ENCODE data around the gene SEPTIN12. TPM values are rescaled to one million over a fixed set of nuclear protein-coding genes. Genes with fewer than 3 reads are reported as not detected.

The SEPTIN12 gene, protein sequence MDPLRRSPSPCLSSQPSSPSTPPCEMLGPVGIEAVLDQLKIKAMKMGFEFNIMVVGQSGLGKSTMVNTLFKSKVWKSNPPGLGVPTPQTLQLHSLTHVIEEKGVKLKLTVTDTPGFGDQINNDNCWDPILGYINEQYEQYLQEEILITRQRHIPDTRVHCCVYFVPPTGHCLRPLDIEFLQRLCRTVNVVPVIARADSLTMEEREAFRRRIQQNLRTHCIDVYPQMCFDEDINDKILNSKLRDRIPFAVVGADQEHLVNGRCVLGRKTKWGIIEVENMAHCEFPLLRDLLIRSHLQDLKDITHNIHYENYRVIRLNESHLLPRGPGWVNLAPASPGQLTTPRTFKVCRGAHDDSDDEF
- total RNA-seq = not detected in 2 replicates

DNA sequence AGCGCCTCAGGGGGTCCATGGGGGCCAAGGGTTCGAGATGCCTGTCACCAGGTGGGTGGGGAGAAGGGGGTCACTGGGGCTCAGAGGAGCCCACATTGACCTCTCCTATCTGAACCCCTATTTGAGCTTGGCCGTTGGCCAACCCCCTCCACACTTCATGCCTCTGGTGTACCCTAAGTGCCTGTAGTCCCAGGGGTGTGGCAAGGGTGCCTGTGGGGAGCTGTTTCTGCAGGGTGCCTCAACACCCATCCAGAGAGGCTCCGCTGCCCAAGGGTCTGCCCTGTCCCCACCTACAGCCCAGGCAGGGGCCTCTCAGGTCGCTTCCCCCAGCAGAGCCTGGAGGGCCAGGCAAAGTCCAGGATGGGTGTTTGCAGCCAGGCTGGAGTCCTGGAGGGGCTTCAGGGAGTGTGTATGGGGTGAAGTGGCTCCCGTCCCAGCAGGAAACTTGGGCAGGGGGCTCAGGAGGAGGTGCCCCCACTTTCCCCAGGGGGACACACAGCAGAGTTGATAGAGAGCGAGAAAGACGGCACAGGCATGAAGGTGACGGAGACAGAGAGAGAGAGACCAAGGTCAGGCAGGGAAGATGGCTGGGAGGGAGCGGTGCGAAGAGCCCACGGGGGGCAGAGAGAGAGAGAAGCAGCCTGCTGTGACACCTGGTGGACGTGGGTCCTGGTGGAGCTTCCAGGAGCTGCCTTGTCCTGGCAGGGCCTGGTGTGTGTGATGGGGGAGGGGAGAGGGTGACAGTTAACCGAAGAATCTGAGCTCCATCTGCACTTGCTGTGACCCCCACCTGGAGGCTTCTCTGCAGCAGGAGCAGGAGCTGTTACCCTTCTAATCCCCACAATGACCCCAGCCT lies at the start of gene SEPTIN12:
Gene SEPTIN12, minus strand, starts transcription at position 719 of the 856 bp plus-strand sequence. Its CDS starts 700 bp downstream, at position 19.

DNA sequence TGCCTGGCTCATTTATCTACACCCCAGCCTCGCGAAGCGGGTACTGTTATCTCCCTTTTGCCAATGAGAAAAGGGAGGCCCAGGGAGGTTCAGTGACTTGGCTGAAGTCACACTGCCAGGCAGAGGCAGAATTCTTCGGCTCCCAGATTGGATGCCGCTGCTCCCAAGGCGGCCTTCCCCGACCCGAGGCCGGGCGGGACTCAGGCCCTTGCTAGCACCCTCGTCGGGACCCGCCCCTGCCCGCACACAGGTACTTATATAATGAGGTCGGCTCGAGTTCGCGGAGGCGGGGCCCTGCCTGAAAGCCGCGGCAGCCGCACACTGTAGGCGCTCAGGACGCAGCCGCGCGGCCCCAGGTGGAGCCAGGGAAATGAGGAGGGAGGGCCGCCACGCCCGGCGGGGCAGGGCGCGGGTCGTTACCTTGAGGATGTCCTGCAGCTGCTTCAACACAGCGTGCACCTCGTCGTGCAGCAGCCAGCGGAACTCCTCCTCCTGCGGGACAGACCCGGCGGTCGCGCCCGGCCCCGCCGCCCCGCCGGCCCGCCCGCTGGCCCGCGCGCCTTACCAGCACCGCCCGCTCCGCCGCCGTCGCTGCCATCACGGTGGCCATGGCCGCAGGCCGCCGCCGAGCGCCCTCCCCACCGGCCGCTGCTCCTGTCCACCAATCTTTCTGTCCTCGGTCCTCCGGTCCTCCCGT lies 14.0 kb upstream of the SEPTIN12 start, which contains the start of gene ROGDI:
Gene ROGDI, minus strand, starts transcription at position 672 of the 697 bp plus-strand sequence. Its CDS starts 62 bp downstream, at position 610.

DNA sequence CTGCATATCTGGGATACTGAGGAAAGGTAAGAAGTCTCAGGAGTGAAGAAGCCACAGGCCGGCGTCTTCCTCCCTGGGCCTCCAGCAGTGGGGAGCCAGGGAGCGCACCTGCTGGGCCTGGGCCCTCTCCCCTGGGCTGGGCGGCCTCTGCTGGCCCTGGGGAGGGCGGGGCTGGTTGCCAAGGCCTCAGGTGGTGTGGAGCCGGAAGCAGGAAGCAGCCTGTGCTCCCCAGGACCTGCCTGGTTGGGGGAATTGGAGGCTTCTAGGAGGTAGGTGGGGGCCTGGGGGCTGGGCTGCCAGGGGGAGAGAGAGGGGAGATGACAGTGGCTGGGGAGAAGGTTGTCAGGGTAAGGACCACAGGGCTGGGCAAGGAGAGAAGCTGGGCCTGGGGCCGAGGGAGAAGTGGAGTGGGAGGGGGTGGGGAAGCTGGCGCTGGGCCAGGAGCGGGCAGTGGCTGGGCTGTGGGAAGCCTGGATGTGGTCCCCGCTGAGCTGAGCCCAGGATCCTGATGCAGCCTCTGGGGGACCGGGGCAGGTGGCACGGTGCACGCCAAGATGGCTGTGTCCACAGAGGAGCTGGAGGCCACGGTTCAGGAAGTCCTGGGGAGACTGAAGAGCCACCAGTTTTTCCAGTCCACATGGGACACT lies 7.2 kb upstream of the SEPTIN12 start, which contains the start of gene SMIM22:
Gene SMIM22, plus strand, starts transcription at position 189 of the 647 bp plus-strand sequence. Its CDS starts 366 bp downstream, at position 555.

DNA sequence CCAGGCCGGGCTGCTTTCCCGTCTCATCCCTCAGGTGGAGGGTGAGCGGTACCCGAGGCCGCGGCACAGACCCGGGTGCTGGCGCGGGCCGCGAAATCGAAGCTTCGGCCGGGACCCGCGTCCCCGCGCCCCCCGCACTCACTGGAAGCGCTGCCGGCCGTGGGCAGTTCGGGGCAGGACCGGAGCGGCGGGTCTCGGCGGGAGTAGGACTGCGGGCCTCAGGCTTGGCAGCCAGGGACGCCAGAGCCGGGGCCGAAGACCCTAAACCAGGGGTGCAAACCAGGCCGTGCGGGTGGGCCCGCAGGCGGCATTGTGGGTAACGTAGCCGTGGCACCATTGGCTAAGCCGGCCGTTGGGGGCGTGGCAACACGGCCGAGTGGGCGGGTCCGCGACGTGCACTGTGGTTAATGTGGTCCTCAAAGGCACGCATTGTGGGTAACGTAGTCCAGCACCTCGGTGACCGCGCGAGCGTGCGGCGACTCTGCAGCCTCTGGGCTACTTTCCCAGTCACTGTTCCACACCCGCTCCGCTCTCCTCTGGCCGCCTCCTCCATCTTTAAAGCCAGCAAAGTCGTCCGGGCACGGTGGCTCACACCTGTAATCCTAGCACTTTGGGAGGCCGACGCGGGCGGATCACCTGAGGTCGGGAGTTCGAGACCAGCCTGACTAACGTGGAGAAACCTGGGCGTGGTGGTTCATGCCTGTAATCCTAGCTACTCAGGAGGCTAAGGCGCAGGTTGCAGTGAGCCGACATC lies 21.1 kb downstream of the SEPTIN12 start, which contains the start of gene ZNF500:
Gene ZNF500, minus strand, starts transcription at position 288 of the 754 bp plus-strand sequence. CDS start 1,184 bp downstream, outside the sequence.

DNA sequence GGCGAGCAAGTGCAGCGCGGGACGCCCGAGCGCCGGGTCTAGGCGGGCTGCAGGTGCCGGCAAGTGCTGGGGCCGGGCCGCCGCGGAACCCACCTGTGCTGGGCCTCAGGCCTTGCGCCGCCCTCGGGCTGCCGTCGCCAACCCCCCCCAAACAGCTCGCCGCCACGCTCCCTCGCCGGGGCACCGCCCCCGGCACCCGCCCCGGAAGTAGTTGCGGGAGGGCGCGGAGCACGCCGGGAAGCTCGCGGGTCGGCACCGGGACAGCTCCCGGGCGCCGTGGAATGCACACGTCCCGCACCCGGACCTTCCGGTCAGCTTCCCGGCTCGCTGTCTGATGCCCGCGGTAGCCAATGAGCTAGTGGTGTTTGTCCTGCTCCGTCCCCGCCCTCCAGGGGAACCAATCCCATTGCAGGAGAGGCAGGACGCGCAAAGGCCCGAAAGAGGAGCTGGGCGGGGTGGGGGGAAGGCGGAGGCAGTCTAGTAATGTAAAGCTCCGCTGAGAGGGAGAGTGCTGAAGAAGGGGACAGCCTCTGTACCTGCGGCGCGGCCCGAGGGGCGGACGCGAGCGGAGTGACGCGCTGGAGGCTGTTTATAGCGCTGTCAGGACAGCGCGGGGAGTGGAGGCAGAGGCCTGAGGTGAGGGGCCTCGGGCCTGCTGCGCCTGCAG lies 53.9 kb downstream of the SEPTIN12 start, which contains the start of the genes ANKS3 and DNAAF8:
Gene ANKS3, minus strand, starts transcription at position 209 of the 667 bp plus-strand sequence. CDS start 4,122 bp downstream, outside the sequence.
Gene DNAAF8, plus strand, starts transcription at position 475 of the 667 bp plus-strand sequence. CDS start 1,978 bp downstream, outside the sequence.

Other genes starting within 250 kb of the SEPTIN12 start
- gene CDIP1, start 249.6 kb downstream of the SEPTIN12 start, total RNA-seq = 6.4 and 9.6 TPM in 2 replicates
- gene C16orf96, start 232.0 kb downstream of the SEPTIN12 start, total RNA-seq = under 0.01 TPM in 2 replicates
- 3.3 and 3.9 TPM in 2 replicates for gene UBALD1, start 173.5 kb downstream of the SEPTIN12 start, total RNA-seq
- 20.3 and 21.6 TPM in 2 replicates for gene MGRN1, start 163.5 kb downstream of the SEPTIN12 start, total RNA-seq
- 22.7 and 23.6 TPM in 2 replicates for gene NUDT16L1, start 94.8 kb downstream of the SEPTIN12 start, total RNA-seq
- gene ANKS3, start 54.1 kb downstream of the SEPTIN12 start, total RNA-seq = 19.4 and 29.6 TPM in 2 replicates
- 0.63 and 0.94 TPM in 2 replicates for gene DNAAF8, start 53.8 kb downstream of the SEPTIN12 start, total RNA-seq
- 4.7 and 5.2 TPM in 2 replicates for gene ZNF500, start 21.2 kb downstream of the SEPTIN12 start, total RNA-seq
- gene SMIM22, start 7.0 kb upstream of the SEPTIN12 start, total RNA-seq = not detected in 2 replicates
- 14.9 and 18.3 TPM in 2 replicates for gene ROGDI, start 14.3 kb upstream of the SEPTIN12 start, total RNA-seq
- gene GLYR1, start 58.9 kb upstream of the SEPTIN12 start, total RNA-seq = 31.2 and 33.7 TPM in 2 replicates
- 12.8 and 15.2 TPM in 2 replicates for gene UBN1, start 59.1 kb upstream of the SEPTIN12 start, total RNA-seq
- gene PPL, start 148.8 kb upstream of the SEPTIN12 start, total RNA-seq = 33.4 and 46.3 TPM in 2 replicates
- gene SEC14L5, start 170.0 kb upstream of the SEPTIN12 start, total RNA-seq = 0.32 and 0.94 TPM in 2 replicates
- 13.2 and 21.5 TPM in 2 replicates for gene NAGPA, start 245.6 kb upstream of the SEPTIN12 start, total RNA-seq